IMR-90 (cell line): ENCODE results near the gene NR1H2. TPM values are rescaled to one million over a fixed set of nuclear protein-coding genes. Genes with fewer than 3 reads are reported as not detected.

Experiments used
- ATAC-seq: fragments of 200-7000 bp; cut with Tn5 transposase; 2 replicates; pipeline ENCODE4 v1.9.1; 2020; ENCODE audit warnings: low read depth, mild to moderate bottlenecking, moderate library complexity
- BruUV-seq: library from RNA; stranded (reverse); fragments of 400-500 nt; replicated peaks from 2 replicates; lab custom pipeline; 2021; lab: Mats Ljungman, UMichigan
- CTCF ChIA-PET: fragments of 300-600 bp; formaldehyde crosslinking; extraction: SDS; loops from one replicate; lab custom pipeline; 2021; ENCODE audit warnings: antibody characterized with exemption; lab: Yijun Ruan, JAX
- POLR2A ChIA-PET: fragments of 300-600 bp; sonication (Branson Sonifier 250); formaldehyde crosslinking; loops from one replicate; lab custom pipeline; 2022; ENCODE audit warnings: antibody characterized with exemption; ENCODE audit not compliant: unreplicated experiment; lab: Charles Lee
- DNase-seq: peaks from one replicate; pipeline ENCODE4 v3.0.0; 2013
- H2AFZ ChIP-seq: replicated peaks from 2 replicates; pipeline ENCODE3; 2013; ENCODE audit warnings: low read length, mild to moderate bottlenecking; ENCODE audit not compliant: poor library complexity
- H2AK5ac ChIP-seq: 2 replicates; pipeline ENCODE4 v1.6.1; 2013; ENCODE audit warnings: low read depth, low read length, inconsistent platforms
- H2AK9ac ChIP-seq: replicated peaks from 2 replicates; pipeline ENCODE3; 2013; ENCODE audit warnings: mild to moderate bottlenecking, low read depth, low read length, moderate library complexity; ENCODE audit not compliant: poor library complexity
- H2BK120ac ChIP-seq: 2 replicates; pipeline ENCODE4 v1.6.1; 2013; ENCODE audit warnings: low read depth, low read length, inconsistent platforms
- H2BK15ac ChIP-seq: 3 replicates; pipeline ENCODE4 v1.6.1; 2013; ENCODE audit warnings: low read depth, low read length, inconsistent platforms
- H2BK20ac ChIP-seq: 2 replicates; pipeline ENCODE4 v1.6.1; 2013; ENCODE audit warnings: low read depth, mild to moderate bottlenecking, inconsistent platforms, low read length, moderate library complexity
- H2BK5ac ChIP-seq: 2 replicates; pipeline ENCODE4 v1.6.1; 2013; ENCODE audit warnings: mild to moderate bottlenecking, low read depth, low read length, inconsistent platforms; ENCODE audit not compliant: poor library complexity, severe bottlenecking
- H3K14ac ChIP-seq: replicated peaks from 2 replicates; pipeline ENCODE4 v1.6.1; 2013; ENCODE audit warnings: low read depth, low read length, inconsistent platforms
- H3K18ac ChIP-seq: 2 replicates; pipeline ENCODE4 v1.6.1; 2013; ENCODE audit warnings: low read depth, low read length, control low read depth
- H3K23ac ChIP-seq: 2 replicates; pipeline ENCODE4 v1.6.1; 2013; ENCODE audit warnings: low read depth, low read length, inconsistent platforms
- H3K27ac ChIP-seq: 2 replicates; pipeline ENCODE4 v1.5.1; 2013; ENCODE audit warnings: mild to moderate bottlenecking, control low read depth, low read length; ENCODE audit not compliant: insufficient read depth
- H3K27me3 ChIP-seq: 2 replicates; pipeline ENCODE4 v1.6.1; 2013; ENCODE audit warnings: low read length; ENCODE audit not compliant: control insufficient read depth, insufficient read depth
- H3K36me3 ChIP-seq: 2 replicates; pipeline ENCODE4 v1.6.1; 2013; ENCODE audit warnings: low read length, mixed read lengths; ENCODE audit not compliant: control insufficient read depth, insufficient read depth
- H3K4ac ChIP-seq: 2 replicates; pipeline ENCODE4 v1.6.1; 2013; ENCODE audit warnings: low read depth, low read length, inconsistent platforms
- H3K4me1 ChIP-seq: 2 replicates; pipeline ENCODE4 v1.6.1; 2013; ENCODE audit warnings: low read length, mixed read lengths; ENCODE audit not compliant: control insufficient read depth, insufficient read depth
- H3K4me2 ChIP-seq: 2 replicates; pipeline ENCODE4 v1.6.1; 2013; ENCODE audit warnings: low read depth, mild to moderate bottlenecking, control low read depth, low read length, moderate library complexity
- H3K4me3 ChIP-seq: 2 replicates; pipeline ENCODE4 v1.5.1; 2013; ENCODE audit warnings: low read depth, mild to moderate bottlenecking, control low read depth, low read length, moderate library complexity; ENCODE audit not compliant: insufficient read depth
- H3K56ac ChIP-seq: 2 replicates; pipeline ENCODE4 v1.6.1; 2013; ENCODE audit warnings: low read length, inconsistent platforms; ENCODE audit not compliant: insufficient read depth; ENCODE audit errors: extremely low read depth
- H3K79me1 ChIP-seq, 2 experiments: 2 replicates each; pipeline ENCODE4 v1.6.1; 2013; ENCODE audit warnings: low read length in 2 of 2, inconsistent platforms in 1 of 2, low read depth in 1 of 2
- H3K9ac ChIP-seq: 2 replicates; pipeline ENCODE4 v1.6.1; 2013; ENCODE audit warnings: low read depth, low read length, control low read depth
- H3K9me1 ChIP-seq: 2 replicates; pipeline ENCODE4 v1.6.1; 2013; ENCODE audit warnings: low read length, inconsistent platforms; ENCODE audit not compliant: insufficient read depth
- H3K9me3 ChIP-seq: 2 replicates; pipeline ENCODE4 v1.6.1; 2013; ENCODE audit warnings: low read length; ENCODE audit not compliant: control insufficient read depth, insufficient read depth
- H4K20me1 ChIP-seq: 2 replicates; pipeline ENCODE4 v1.6.1; 2013; ENCODE audit warnings: low read length, inconsistent platforms; ENCODE audit not compliant: insufficient read depth
- H4K5ac ChIP-seq: 2 replicates; pipeline ENCODE4 v1.6.1; 2013; ENCODE audit warnings: mild to moderate bottlenecking, low read depth, low read length, control low read depth
- H4K8ac ChIP-seq, 2 experiments: 2 replicates each; pipeline ENCODE4 v1.6.1; 2013; ENCODE audit warnings: low read depth in 2 of 2, low read length in 2 of 2, control low read depth in 1 of 2, inconsistent platforms in 1 of 2
- H4K91ac ChIP-seq: 2 replicates; pipeline ENCODE4 v1.6.1; 2013; ENCODE audit warnings: low read depth, low read length, inconsistent platforms; ENCODE audit not compliant: insufficient read depth
- BHLHE40 ChIP-seq: fragments of 150-350 bp; IDR thresholded peaks from 2 replicates; pipeline ENCODE4 v1.6.1; 2016; ENCODE audit warnings: mild to moderate bottlenecking, low read depth, low read length
- CHD1 ChIP-seq: IDR thresholded peaks from 2 replicates; pipeline ENCODE4 v1.6.1; 2012; ENCODE audit warnings: low read depth, low read length, improper control_type of control experiment
- ELK1 ChIP-seq: fragments of 150-350 bp; IDR thresholded peaks from 2 replicates; pipeline ENCODE4 v1.6.1; 2016; ENCODE audit warnings: low read depth, mild to moderate bottlenecking, low read length, moderate library complexity, borderline replicate concordance
- FOS ChIP-seq: fragments of 150-350 bp; IDR thresholded peaks from 2 replicates; pipeline ENCODE4 v1.6.1; 2016; ENCODE audit warnings: low read depth, low read length
- MAFK ChIP-seq: IDR thresholded peaks from 2 replicates; pipeline ENCODE4 v1.6.1; 2012; ENCODE audit warnings: low read depth, low read length, improper control_type of control experiment
- MAZ ChIP-seq: IDR thresholded peaks from 2 replicates; pipeline ENCODE4 v1.6.1; 2012; ENCODE audit warnings: low read depth, mild to moderate bottlenecking, low read length, improper control_type of control experiment, moderate library complexity, borderline replicate concordance
- MXI1 ChIP-seq: IDR thresholded peaks from 2 replicates; pipeline ENCODE4 v1.6.1; 2012; ENCODE audit warnings: low read depth, mild to moderate bottlenecking, low read length, moderate library complexity, borderline replicate concordance
- POLR2A ChIP-seq: IDR thresholded peaks from 2 replicates; pipeline ENCODE4 v1.6.1; 2012; ENCODE audit warnings: mild to moderate bottlenecking, low read depth, low read length
- RAD21 ChIP-seq: IDR thresholded peaks from 2 replicates; pipeline ENCODE4 v1.6.1; 2012; ENCODE audit warnings: low read length, improper control_type of control experiment
- RCOR1 ChIP-seq: IDR thresholded peaks from 2 replicates; pipeline ENCODE4 v1.6.1; 2012; ENCODE audit warnings: mild to moderate bottlenecking, low read length, improper control_type of control experiment; ENCODE audit not compliant: insufficient replicate concordance
- RFX5 ChIP-seq: IDR thresholded peaks from 2 replicates; pipeline ENCODE4 v1.8.0; 2012; ENCODE audit warnings: low read depth, mild to moderate bottlenecking, low read length, moderate library complexity
- SMC3 ChIP-seq: fragments of 150-350 bp; IDR thresholded peaks from 2 replicates; pipeline ENCODE4 v1.6.1; 2016; ENCODE audit warnings: low read depth, mild to moderate bottlenecking, antibody characterized with exemption, low read length, moderate library complexity
- USF2 ChIP-seq: fragments of 150-350 bp; IDR thresholded peaks from 2 replicates; pipeline ENCODE4 v1.6.1; 2017; ENCODE audit warnings: mild to moderate bottlenecking, antibody characterized with exemption, low read length, low read depth
- WGBS, 2 experiments: methylation state at CpG; one replicate each; pipeline versions ENCODE4 v1.1.5 to v1.1.7; 2013; ENCODE audit warnings: missing lambda C conversion rate in 2 of 2; ENCODE audit not compliant: insufficient read length in 1 of 2; ENCODE audit errors: extremely low coverage in 2 of 2; 5-methylcytosine and 5-hydroxymethylcytosine counted together
- dilution Hi-C: fragments of 300-500 bp; cut with HindIII; formaldehyde crosslinking; loops from one replicate; pipeline ENCODE4 v1.14.3; 2018; ENCODE audit warnings: low sequenced_read_pairs; ENCODE audit not compliant: unreplicated experiment
- in situ Hi-C: fragments of 300-500 bp; cut with MboI; formaldehyde crosslinking; loops from 3 replicates; pipeline ENCODE4 v1.14.3; 2019; ENCODE audit warnings: low sequenced_read_pairs, inconsistent platforms, mixed read lengths
- intact Hi-C: fragments of 100-400 bp; cut with micrococcal nuclease; formaldehyde crosslinking; loops from 2 replicates; pipeline ENCODE4 v1.10.0; 2022
- polyA plus RNA-seq, 3 experiments: library from polyadenylated mRNA; depleted of rRNA; stranded (reverse); fragments of >200 nt; gene quantifications; 2 replicates each; pipeline ENCODE4 v1.2.3, GENCODE V29; 2012; ENCODE audit warnings: low replicate concordance in 1 of 3
- total RNA-seq: library from RNA; depleted of rRNA; stranded (reverse); fragments of >200 nt; gene quantifications from 2 replicates; pipeline ENCODE4 v1.2.3, GENCODE V29; 2012
- TF ChIP-seq, protein P1 (sequence below): conservative IDR thresholded peaks from 2 replicates; pipeline ENCODE4 v1.5.1; 2012; ENCODE audit warnings: mild to moderate bottlenecking, low read depth, low read length, improper control_type of control experiment

NR1H2 gene
- total and polyA plus RNA-seq, 2 of the 4 experiments (the other 2 are of a cell fraction), result 37.8 to 48.4 TPM

DNA sequence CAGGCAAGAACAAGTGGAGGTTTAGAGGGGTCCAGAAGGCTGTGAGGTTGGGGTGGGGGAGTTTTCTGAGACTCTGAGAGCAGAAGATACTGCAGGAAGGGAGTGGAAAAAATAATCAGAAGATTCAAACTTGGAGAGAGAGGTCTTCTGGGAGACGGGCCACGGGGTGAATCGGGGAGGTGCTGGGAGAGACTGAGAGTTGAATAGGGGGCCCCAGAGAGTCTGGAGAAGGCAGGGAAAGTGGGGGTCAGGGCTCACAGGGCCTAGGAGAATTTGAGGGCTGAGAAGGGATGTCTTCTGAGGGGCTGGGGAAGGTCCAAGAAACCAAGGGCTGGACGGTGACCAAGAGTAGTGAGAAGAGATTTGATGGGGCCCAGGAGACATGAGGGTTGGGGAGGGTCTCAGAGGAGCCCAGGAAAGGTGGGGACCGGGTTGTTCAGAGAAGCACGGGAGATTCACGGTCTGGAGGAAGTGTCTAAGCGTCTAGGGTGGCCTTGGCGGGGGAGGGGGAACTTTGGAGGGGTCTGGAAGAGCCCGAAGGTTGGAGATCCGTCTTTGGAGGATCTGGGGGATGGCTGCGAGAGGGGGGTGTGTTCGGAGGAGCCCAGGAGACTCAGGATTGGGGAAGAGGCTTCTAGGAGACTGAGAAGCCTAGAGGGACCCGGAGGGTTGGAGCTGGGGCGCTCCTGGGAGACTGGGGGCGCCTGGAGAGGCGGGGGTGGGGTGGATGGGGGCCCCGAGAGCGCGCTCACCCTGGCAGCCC is 48.6 kb upstream of the NR1H2 start:
- POLR2A ChIA-PET, result no interaction called here
- TF ChIP-seq RFX5 (no peak), FOS (no peak), SMC3 (no peak), USF2 (no peak), BHLHE40 (no peak), MXI1 (no peak), RCOR1 (no peak), POLR2A (no peak), MAZ (no peak), MAFK (no peak), ELK1 (no peak), CHD1 (no peak), RAD21 (no peak)
- TF ChIP-seq, protein P1, sequence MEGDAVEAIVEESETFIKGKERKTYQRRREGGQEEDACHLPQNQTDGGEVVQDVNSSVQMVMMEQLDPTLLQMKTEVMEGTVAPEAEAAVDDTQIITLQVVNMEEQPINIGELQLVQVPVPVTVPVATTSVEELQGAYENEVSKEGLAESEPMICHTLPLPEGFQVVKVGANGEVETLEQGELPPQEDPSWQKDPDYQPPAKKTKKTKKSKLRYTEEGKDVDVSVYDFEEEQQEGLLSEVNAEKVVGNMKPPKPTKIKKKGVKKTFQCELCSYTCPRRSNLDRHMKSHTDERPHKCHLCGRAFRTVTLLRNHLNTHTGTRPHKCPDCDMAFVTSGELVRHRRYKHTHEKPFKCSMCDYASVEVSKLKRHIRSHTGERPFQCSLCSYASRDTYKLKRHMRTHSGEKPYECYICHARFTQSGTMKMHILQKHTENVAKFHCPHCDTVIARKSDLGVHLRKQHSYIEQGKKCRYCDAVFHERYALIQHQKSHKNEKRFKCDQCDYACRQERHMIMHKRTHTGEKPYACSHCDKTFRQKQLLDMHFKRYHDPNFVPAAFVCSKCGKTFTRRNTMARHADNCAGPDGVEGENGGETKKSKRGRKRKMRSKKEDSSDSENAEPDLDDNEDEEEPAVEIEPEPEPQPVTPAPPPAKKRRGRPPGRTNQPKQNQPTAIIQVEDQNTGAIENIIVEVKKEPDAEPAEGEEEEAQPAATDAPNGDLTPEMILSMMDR, result no peak

More for the DNA sequence above, 48.6 kb upstream of the NR1H2 start:
- Histone ChIP-seq H3K9ac (no peak overlapping the region), H2AK5ac (no peak overlapping the region), H3K4me1 (no peaks in the 10 kb centered on the region), H3K4me3 (no peak overlapping the region), H4K20me1 (no peaks in the 10 kb centered on the region), H3K27ac (no peak overlapping the region), H3K4me2 (no peak overlapping the region), H3K14ac (no peak overlapping the region), H2BK5ac (no peak overlapping the region), H2BK20ac (no peak overlapping the region), H3K18ac (no peak overlapping the region), H2AK9ac (no peak overlapping the region), H4K5ac (no peak overlapping the region), H2BK120ac (no peak overlapping the region), H2BK15ac (no peak overlapping the region), H3K4ac (no peak overlapping the region), H3K79me1 (no peaks in the 10 kb centered on the region), H3K27me3 (peaks cover 43% of the 10 kb centered on the region), H3K56ac (no peak overlapping the region), H3K9me1 (no peaks in the 10 kb centered on the region), H4K8ac (no peak overlapping the region), H4K91ac (no peak overlapping the region), H3K9me3 (peaks cover 11% of the 10 kb centered on the region), H3K23ac (no peak overlapping the region), H2AFZ (no peak overlapping the region), H3K36me3 (no peaks in the 10 kb centered on the region)
- DNase-seq, result no peak
- 21% methylated on average over 9 of the region's 20 CpGs; no CpG with 5 or more reads in 1 of the 2 experiments for WGBS, 2 experiments
- no TSS peak for BruUV-seq
- in situ Hi-C loops, result no loop called here
- intact Hi-C loops, result no loop called here
- ATAC-seq, result no peak
- dilution Hi-C loops, result no loop called here
- CTCF ChIA-PET, result no interaction called here
